Lower leg skin (tissue), 4 donors: ENCODE measurements around the gene PCNP. TPM values are rescaled to one million over a fixed set of nuclear protein-coding genes. Genes with fewer than 3 reads are reported as not detected.

Source experiments
- DNase-seq, 2 donors: peaks; one replicate each; pipeline ENCODE4 v3.0.0-alpha.2; 2019; ENCODE audit warnings: low spot score in 2 of 2
- H3K4me3 ChIP-seq: fragments of 200-600 bp; sonication (generic); 2 replicates; pipeline ENCODE4 v1.5.1; 2017; ENCODE audit warnings: mild to moderate bottlenecking, low read depth; ENCODE audit not compliant: poor library complexity, severe bottlenecking
- POLR2A ChIP-seq, 2 donors: fragments of 450-650 bp; IDR thresholded peaks; one replicate each; pipeline ENCODE4 v1.6.1; 2016 to 2017; ENCODE audit warnings: antibody characterized with exemption in 2 of 2, mild to moderate bottlenecking in 1 of 2, moderate library complexity in 1 of 2
- WGBS, 2 donors: methylation state at CpG; one replicate each; pipeline ENCODE4 v1.1.5; 2018; 5-methylcytosine and 5-hydroxymethylcytosine counted together
- intact Hi-C: fragments of 100-400 bp; cut with DNase I; formaldehyde crosslinking; loops from one replicate; pipeline ENCODE4 v1.15.0; 2023; ENCODE audit warnings: low total_unique reads
- total RNA-seq, 4 donors: library from RNA; depleted of rRNA; stranded (reverse); fragments of >200 nt; gene quantifications; one replicate each; pipeline ENCODE4 v1.1.0, GENCODE V29; 2016
- TF ChIP-seq, protein P1 (sequence below), 3 donors: fragments of 450-650 bp; IDR thresholded peaks; one replicate each; pipeline ENCODE4 v1.5.1; 2016; ENCODE audit warnings: antibody characterized with exemption in 3 of 3, mild to moderate bottlenecking in 3 of 3, moderate library complexity in 2 of 3

The PCNP gene
- total RNA-seq, 4 donors from 2014 or later = 55.3 to 73.8 (median 61.0) TPM

DNA sequence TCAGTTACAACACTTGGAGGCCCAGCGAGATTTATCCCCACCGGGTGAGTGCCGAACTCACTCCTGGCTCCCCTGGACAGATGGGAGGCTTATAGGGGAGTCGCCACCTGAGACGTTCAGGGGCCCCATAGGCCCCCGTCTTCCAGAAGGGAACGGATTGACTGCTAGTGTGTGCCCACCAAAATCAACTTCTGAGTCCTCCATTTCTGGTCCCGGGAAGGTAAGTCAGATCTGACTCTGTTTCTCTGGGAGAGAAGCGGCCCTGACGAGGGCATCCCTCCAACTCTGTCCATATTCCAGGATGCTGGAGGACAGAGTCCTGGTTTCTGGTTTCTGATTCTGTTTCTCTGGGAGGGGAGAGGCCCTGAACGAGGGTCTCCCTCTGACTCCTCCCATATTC lies 58.6 kb downstream of the PCNP start:
- no peak overlapping the region for H3K4me3 ChIP-seq
- 81 to 84% methylated on average over 11 of the region's 11 CpGs for WGBS, 2 donors
- intact Hi-C loops = no loop called here
- TF ChIP-seq, protein P1, sequence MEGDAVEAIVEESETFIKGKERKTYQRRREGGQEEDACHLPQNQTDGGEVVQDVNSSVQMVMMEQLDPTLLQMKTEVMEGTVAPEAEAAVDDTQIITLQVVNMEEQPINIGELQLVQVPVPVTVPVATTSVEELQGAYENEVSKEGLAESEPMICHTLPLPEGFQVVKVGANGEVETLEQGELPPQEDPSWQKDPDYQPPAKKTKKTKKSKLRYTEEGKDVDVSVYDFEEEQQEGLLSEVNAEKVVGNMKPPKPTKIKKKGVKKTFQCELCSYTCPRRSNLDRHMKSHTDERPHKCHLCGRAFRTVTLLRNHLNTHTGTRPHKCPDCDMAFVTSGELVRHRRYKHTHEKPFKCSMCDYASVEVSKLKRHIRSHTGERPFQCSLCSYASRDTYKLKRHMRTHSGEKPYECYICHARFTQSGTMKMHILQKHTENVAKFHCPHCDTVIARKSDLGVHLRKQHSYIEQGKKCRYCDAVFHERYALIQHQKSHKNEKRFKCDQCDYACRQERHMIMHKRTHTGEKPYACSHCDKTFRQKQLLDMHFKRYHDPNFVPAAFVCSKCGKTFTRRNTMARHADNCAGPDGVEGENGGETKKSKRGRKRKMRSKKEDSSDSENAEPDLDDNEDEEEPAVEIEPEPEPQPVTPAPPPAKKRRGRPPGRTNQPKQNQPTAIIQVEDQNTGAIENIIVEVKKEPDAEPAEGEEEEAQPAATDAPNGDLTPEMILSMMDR (IDR thresholded peaks at IDR 0.05) = no peak
- no peak for TF ChIP-seq POLR2A (IDR thresholded peaks at IDR 0.05)
- DNase-seq = peak in 1 of 2 donors; percentile 73

DNA sequence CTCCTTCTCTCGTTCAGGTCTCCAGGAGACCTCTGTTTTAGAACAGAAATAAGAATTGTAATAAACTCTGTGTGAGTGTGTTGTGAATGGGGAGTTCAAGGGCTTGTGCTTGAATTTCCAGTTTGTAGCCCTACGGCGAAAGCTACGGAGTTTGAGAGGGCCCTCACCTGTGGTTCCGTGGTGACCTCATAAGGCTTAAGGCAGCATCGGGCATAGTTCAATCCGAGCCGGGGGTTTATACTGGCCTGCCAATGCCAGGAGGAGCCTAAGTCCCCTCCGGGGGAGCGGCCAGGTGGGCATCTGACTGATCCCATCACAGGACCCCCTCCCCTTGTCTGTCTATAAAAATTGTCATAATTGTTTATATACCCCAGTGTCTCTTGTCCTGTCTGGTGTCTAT lies 59.2 kb downstream of the PCNP start:
- intact Hi-C loops = no loop called here
- WGBS, 2 donors = 91 to 93% methylated on average over 10 of the region's 10 CpGs
- DNase-seq = peak in 1 of 2 donors; percentile 82
- no peak overlapping the region for H3K4me3 ChIP-seq
- no peak for TF ChIP-seq POLR2A (IDR thresholded peaks at IDR 0.05)
- TF ChIP-seq, protein P1 (IDR thresholded peaks at IDR 0.05) = no peak

DNA sequence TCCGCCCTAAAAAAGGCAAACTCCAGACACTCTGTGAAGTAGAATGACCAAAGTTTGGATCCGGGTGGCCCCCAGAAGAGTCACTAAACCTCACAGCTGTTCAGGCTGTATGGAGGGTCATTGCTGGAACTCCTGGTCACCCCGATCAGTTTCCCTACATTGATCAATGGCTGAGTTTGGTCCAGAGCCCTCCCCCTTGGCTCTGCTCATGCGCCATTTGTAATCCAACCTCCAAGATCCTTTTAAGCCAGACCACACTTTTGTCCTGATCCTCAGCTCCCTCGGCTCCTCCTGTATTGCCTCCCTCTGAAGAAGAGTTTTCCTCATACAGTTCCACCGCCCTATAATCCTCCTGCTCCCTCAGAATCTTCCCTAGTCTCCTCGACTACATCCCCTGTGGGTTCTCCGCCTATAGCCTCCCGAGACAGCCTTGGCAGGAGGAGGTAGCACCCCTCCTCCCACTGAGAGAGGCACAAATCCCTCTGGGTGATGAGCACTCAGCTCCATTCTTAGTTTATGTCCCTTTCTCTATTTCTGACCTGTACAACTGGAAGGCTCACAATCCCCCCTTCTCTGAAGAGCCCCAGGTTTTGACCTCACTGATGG lies 60.7 kb downstream of the PCNP start:
- no peak overlapping the region for H3K4me3 ChIP-seq
- WGBS, 2 donors = 70 to 74% methylated on average over 9 of the region's 9 CpGs
- TF ChIP-seq, protein P1 (IDR thresholded peaks at IDR 0.05) = no peak
- TF ChIP-seq POLR2A (IDR thresholded peaks at IDR 0.05) = no peak
- intact Hi-C loops = no loop called here
- peak in 1 of 2 donors; percentile 54 for DNase-seq

DNA sequence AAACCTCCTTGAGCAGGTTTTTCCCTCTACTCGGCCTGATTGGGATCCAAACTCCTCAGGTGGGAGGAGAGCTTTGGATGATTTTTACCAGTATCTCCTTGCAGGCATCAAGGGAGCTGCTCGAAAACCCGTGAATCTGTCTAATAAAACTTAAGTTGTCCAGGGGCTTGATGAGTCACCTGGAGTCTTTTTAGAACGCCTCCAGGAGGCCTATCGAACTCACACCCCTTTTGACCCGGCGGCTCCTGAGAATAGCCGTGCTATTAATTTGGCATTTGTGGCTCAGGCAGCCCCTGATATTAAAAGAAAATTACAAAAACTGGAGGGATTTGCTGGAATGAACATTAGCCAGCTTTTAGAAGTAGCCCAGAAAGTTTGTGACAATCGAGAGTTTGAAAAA lies 61.4 kb downstream of the PCNP start:
- 58% methylated on average over 9 of the region's 9 CpGs for WGBS, 2 donors
- intact Hi-C loops = no loop called here
- DNase-seq = no peak
- no peak overlapping the region for H3K4me3 ChIP-seq
- TF ChIP-seq, protein P1 (IDR thresholded peaks at IDR 0.05) = no peak
- no peak for TF ChIP-seq POLR2A (IDR thresholded peaks at IDR 0.05)

DNA sequence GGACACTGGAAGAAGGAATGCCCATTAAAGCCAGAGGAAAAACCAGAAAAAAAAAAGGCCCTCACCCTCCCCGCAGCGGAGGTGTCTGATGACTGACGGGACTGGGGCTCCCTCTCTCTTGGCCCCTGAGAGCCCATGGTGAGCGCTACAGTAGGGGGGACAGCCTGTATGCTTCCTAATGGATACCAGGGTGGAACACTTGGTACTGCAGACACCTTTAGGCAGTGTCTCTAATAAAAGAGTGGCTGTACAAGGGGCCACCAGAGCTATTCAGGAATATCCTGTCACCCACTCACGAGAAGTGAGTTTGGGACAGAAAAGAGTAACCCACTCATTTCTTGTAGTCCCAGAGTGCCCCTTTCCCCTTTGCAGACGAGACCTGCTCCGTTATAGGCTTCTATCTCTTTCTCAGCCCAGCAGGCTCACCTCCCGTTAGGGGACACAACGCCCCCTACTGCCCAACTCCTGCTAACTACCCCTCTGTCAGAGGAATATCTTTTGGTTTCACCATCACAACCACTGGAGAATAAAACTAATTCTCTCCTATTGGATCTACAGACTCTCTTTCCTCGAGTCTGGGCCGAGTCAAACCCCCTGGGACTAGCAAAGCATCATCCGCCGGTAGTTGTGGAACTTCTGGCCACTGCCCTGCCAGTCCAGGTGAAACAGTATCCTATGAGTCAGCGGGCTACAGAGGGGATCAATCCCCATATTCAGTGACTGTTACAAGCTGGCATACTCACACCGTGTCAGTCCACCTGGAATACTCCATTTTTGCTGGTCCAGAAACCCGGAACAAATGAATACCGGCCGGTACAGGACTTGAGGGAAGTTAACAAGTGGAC lies 62.2 kb downstream of the PCNP start:
- 54% methylated on average over 18 of the region's 18 CpGs for WGBS, 2 donors
- no peak for TF ChIP-seq POLR2A (IDR thresholded peaks at IDR 0.05)
- TF ChIP-seq, protein P1 (IDR thresholded peaks at IDR 0.05) = no peak
- intact Hi-C loops = no loop called here
- H3K4me3 ChIP-seq = no peak overlapping the region
- peak; percentile 21 to 86 for DNase-seq
